Measurements from ENCODE around the gene VTI1A.
"Not testable (repeated sequence)": the region's sequence is repeated elsewhere in the genome, so short reads cannot be mapped to it uniquely, and the experiment has no call there.

The VTI1A gene

DNA sequence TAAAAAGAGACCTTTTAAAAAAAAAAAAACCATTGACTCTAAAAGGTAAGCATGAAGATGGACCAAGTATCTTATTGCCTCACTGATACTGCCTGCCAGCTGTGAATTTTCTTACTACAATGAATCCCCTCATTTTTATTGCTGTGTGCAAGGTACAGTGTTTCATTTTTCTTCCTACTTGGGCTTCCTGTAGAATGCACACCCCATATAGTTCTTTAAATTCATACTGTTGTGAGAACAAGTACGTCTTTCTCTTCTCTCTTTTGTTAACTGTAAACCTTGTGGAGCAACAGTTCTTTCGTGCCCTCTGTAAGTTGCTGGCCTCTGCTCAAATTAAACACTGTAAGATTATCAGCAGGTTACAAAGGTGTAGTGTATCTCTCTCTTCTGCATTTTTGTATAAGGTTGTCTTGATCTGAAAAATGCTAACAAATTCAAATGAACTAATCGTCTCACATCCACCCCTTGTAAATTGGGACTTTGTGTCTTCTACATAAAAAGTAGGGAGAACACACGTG is 105.6 kb downstream of the VTI1A start:
- no peak for DNase-seq

DNA sequence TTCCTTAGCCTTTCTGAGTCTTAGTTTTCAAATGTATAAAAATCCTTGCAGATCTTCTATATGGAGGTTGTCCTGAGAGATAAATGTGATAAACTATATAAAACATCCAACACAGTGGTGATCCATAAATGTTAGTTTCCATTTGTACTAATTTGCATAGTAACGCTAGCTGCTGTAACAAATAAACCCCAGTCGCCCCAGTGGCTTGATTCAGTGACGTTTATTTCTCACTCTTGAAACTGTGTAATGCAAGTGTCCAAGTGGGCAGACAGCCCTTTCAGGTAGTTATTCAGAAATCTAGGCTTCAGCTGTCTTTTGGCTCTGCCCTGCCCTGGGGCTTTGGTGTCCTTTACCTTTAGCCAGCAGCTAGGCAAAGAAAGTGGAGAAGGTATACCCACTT is 106.3 kb downstream of the VTI1A start:
- DNase-seq: no peak

- no peak for DNase-seq
Observed at GRCh38 chr10:112554263-112554662, 107.2 kb downstream of the VTI1A start.

GRCh38 chr10:112557197-112557596 is 110.2 kb downstream of the VTI1A start:
- DNase-seq: no peak

DNA sequence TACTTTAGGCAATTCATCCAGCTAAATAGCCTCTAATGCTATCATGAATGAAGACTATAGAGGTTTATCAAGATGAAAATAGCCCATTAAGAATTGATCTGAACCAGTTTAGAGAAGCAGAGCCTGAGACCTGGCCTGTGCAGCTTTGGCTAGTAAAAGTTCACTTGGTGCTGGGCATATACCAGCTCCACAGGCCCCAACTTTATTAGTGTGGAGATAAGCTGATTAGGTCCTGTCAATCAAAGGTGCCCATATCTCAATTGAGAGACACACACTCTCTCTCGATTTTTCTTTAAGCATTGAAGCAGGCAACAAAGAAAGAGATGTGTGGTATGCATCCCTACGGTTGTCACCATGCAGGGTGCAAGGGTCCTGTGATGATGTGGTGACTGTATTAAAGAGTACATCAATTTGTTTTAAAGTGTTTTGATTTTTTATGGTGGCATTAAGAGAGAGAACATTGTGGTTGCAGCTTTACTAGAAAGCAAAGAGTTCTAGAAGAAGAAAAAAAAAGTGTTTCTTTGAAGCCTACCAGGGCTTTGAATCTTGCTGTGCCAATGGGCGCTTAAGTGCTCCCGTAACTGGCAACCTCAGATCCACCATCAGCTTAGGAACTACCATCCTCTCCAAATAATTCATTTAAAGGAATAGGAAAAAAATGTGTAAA is 111.6 kb downstream of the VTI1A start:
- DNase-seq: no peak

- DNase-seq: no peak
Observed at GRCh38 chr10:112559349-112559748, 112.3 kb downstream of the VTI1A start.

DNA sequence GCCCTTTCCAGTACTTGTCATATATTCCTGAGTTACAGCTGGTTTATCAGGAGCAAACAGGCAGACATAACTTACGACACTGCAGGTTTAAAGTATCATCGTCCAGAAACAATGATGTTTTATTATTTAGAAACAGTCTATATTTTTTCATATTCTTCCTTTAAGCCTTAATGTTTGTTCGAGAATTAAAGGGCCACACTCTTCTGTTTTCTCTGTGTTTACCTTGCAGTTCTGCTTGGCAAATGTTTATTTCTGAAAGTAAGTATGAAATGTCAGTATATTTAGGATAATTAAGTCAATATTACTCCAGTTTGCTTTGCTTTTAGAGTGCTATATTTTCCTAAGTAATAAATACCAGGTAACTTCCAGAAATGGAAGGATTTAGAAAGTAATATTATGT is 115.1 kb downstream of the VTI1A start:
- no peak for DNase-seq

DNA sequence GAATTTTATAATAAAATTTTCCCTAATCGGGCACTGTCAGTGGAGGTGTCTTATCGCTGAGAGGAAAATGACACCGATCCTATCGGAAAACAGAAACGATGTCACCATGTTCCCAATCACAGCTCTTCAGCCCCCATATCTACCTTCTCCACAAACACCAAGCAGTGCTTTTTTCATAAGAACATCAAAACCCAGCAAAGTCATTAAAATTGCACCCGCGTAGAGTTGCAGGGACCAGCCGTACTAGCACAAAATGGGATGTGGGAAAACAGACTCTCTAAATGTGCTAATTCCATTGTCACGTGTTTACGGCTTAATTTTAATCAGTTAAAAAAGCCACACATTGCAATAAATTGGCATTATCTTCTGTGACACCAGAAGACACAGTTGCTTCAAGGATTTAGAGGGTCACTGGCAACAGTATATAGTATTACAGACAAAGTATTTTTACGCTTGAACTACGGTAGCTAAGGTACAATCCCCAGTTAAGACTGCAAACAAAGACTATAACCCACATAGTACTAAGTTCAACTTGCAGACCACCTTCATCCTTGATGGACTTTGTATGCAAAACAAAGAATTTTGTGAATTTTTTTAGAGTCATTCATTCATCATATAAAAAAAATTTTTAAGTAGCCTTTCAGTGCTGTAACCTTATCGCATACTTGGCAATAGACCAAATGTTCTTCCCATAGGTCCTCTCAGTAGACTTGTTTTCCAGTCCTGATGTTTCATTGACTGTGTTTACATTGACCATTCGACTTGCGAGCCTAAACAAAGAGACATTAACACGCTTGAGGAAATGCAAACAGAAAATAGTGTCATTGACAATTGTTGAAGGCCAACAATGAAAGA is 116.0 kb downstream of the VTI1A start:
- no peak for DNase-seq

DNA sequence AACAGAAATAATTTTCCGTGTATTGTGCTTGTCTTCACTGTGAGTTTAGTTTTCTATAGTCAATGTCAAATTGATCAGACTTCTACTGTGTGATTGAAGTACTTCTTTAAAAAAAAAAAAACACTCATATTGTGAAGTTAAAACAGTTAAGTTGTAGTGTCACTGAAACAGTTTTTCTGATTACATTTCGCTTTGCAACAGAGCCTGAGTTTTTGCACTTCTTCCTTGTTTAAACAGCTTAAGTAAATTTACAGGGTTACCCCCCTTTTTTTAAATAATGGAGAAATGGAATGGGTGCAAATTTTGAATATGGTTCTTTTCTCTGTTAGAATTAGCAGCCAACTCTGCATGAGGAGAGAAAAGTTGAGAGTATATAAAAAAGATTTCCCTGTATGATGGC is 117.3 kb downstream of the VTI1A start:
- no peak for DNase-seq

DNA sequence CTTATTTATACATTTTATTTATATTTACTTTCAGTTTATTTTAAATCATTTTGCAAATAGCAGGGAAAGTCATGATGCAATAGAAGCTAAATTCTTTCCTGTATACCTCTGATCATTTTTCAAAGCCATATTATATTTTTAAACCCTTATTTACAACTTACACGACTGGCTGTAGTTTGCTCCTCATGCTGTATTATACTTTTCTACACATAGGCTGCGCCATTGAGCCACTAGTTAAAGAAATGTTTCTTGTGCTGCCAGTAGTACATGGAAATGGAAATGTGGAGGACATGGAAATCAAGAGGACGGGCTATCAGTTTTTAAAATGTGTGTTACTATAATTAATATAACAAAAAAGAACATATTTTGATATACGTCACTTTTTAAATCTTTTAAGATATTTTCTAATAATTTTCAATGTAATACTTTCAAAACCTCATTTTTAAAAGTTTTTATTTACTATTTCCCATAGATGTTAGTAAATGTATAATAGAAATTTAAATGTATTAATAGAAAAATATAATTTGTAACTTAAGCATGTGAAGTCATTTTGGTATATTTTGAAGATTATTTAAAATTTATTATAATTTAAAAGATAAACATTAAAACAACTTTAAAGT is 118.5 kb downstream of the VTI1A start:
- DNase-seq: peak; percentile 80

- DNase-seq: no peak
Observed at GRCh38 chr10:112570585-112570984, 123.6 kb downstream of the VTI1A start.

DNA sequence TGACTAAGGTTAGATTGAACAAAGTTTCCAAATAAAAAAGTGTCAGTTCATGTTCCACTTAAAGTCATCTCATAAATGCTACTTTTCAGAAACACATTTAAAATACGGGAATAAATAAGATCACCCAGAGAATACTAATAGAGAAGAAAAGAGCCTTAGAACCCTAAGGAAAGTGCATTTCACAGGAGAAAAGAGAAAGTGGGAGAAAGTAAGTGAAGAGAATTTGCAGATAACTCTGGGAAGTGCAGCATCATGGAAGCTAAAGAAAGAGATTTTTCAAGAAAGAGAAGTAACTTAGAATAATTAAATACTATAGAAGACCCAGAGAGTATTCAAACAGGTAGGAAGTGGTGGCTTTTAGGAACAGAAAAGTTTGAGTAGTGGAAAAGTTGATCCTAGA is 132.6 kb downstream of the VTI1A start:
- no peak for DNase-seq

DNA sequence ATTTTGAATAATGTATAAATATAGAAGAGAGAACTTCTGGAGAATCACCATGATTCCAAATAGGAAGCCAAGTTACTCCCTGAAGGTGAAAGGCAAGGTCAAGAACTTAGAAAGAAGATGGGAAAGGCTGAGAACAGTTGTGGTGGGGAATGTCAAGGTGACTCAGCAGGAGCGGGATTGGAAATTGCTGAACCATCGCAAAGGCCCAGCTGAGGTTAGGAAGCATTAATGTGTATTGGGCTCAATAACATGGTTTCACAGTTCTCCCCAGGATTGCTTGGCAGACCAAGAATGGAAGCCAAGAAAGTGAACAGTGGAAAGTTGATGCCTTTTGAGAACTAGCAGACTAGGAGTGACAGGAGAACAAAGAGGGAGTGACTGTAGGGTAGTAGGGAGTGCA is 133.3 kb downstream of the VTI1A start:
- no peak for DNase-seq

DNA sequence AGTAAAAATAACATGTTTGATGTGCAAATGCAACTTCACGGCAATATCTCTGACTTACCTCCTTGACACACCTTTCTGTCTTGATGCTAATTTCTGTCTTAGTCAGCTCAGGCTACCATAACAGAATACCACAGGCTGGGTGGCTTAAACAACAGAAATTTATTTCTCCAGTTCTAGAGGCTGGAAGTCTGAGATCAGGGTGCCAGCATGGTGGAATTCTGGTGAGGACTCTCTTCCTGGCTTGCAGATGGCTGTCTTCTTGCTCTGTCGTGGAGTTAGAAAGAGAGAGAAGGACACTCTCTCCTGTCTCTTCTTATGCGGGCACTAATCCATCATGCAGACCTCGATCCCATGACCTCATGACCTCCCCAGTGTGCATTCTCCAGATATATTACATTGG is 134.9 kb downstream of the VTI1A start:
- DNase-seq: no peak

- DNase-seq: no peak
Observed at GRCh38 chr10:112583236-112583939, 136.4 kb downstream of the VTI1A start.

DNA sequence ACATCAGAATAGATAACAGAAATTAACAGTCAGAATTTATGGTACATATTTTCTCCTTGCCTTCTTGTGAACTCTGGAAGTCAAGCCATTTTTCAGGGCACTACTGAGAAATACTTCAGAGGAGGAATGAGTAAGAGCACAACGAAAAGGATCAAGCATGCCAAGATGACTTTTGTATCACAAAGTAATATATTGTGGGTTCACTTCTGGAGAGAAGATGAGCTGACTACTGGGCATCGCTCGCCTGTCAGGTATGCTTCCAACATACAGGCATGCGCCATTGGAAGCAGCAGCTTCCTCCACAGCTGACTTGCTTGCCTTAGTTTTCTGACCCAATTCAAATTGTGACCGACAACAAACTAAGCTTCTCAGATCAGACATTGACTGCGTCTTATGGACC is 137.3 kb downstream of the VTI1A start:
- DNase-seq: no peak

GRCh38 chr10:112585126-112585525 is 138.1 kb downstream of the VTI1A start:
- DNase-seq: no peak

GRCh38 chr10:112585960-112586359 is 138.9 kb downstream of the VTI1A start:
- DNase-seq: no peak

DNA sequence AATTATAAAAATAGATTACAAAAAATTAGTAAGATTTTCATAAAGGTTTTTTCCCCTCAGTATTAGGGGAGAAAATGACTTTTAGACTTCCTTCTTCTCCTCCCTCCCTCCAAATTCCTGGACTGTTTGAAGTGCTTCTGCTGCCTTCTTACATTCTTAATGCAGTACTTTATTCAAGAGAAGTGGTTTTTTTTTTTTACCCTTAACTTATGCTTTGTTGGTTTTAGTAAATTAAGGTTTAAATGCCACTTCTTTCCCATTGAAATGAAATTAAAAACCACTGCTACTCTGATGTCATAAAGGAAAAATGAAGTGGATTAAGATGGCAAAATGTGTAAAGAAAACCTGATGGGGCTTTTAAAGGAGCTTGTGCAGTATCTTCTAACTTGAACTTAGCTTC is 140.7 kb downstream of the VTI1A start:
- DNase-seq: no peak

DNA sequence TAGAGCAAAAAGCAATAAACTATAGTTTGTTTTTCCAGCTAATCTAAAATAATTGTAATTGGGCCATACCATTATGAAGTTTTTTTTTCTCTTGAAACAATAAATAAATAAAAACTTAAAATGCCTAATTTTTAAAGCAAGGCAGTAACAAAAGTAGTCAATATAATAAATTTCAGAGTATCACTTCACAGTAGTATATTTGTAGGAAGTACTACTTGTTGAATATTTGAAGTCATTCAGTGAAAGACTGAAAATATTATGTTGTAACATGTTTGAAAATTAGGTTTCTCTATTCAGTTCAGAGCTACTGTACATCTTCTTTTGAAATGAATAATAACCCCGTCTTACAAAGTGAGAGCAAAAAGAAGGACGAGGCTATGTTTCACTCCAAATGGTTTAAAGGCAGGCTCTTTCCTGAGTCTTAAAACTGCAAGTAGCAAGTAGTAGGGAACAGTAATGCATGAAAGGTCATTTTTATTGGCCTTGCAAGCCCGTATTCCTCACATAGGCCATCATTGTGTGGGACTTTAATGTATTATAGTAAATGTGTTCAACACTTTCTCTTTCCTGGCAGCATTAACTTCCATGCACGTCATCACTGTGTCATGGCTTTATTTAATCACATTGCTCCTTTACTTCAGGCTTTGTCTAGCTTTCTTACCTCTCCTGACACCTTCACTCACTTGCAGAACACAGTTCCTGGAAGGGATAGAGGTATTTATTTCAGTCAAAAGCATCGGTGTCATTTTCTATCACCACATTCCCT is 141.4 kb downstream of the VTI1A start:
- no peak for DNase-seq

GRCh38 chr10:112589081-112589480 is 142.1 kb downstream of the VTI1A start:
- DNase-seq: no peak

- DNase-seq: not testable (repeated sequence)
Observed at GRCh38 chr10:112590786-112591185, 143.8 kb downstream of the VTI1A start.
